GM12878 (cell line): ENCODE results near the gene CFAP61. TPM values are rescaled to one million over a fixed set of nuclear protein-coding genes. Genes with fewer than 3 reads are reported as not detected.

Experiments
- ATAC-seq: fragments of 200-7000 bp; cut with Tn5 transposase; 3 replicates; pipeline ENCODE4 v1.9.1; 2020; ENCODE audit warnings: mild to moderate bottlenecking, moderate library complexity
- BruUV-seq: library from RNA; stranded (reverse); fragments of 400-500 nt; replicated peaks from 2 replicates; lab custom pipeline; 2021; lab: Mats Ljungman, UMichigan
- CTCF ChIA-PET: fragments of 300-600 bp; sonication (Branson Sonifier 250); formaldehyde crosslinking; extraction: SDS; loops from one replicate; lab custom pipeline; 2021; ENCODE audit warnings: inconsistent platforms; lab: Yijun Ruan, JAX
- POLR2A ChIA-PET: fragments of 350-600 bp; formaldehyde crosslinking; extraction: SDS; loops from one replicate; lab custom pipeline; 2021; ENCODE audit warnings: inconsistent platforms; lab: Charles Lee
- RAD21 ChIA-PET: fragments of 300-600 bp; sonication (Branson Sonifier 250); formaldehyde crosslinking; loops from one replicate; lab custom pipeline; 2023; ENCODE audit warnings: antibody characterized with exemption; ENCODE audit not compliant: unreplicated experiment; lab: Charles Lee
- SMC1A ChIA-PET: fragments of 300-600 bp; sonication (Branson Sonifier 250); formaldehyde crosslinking; loops from one replicate; lab custom pipeline; 2023; ENCODE audit not compliant: unreplicated experiment, uncharacterized antibody; lab: Charles Lee
- DNase-seq: peaks from one replicate; pipeline ENCODE4 v3.0.0-alpha.2; 2011; ENCODE audit warnings: low read depth, low spot score
- FAIRE-seq: peaks from 3 replicates; lab custom pipeline; 2011; peaks lifted over from hg19 to GRCh38; lab: Jason Lieb, UNC
- H2AFZ ChIP-seq: 2 replicates; pipeline ENCODE4 v1.6.0; 2011; ENCODE audit warnings: low read depth, low read length, control low read depth; ENCODE audit not compliant: control insufficient read depth
- H3K27ac ChIP-seq: 2 replicates; pipeline ENCODE4 v1.5.1; 2011; ENCODE audit warnings: control low read depth; ENCODE audit not compliant: control insufficient read depth, insufficient read depth
- H3K27me3 ChIP-seq, 2 experiments: replicated peaks in 1 of 2; 2 replicates each; pipeline versions ENCODE4 v1.6.0 to v1.6.1; 2011; ENCODE audit warnings: low read length in 1 of 2; ENCODE audit not compliant: control insufficient read depth in 2 of 2, insufficient read depth in 2 of 2
- H3K36me3 ChIP-seq, 2 experiments: 2 replicates each; pipeline ENCODE4 v1.5.1; 2011; ENCODE audit warnings: low read length in 1 of 2; ENCODE audit not compliant: control insufficient read depth in 2 of 2, insufficient read depth in 2 of 2
- H3K4me1 ChIP-seq: 2 replicates; pipeline ENCODE4 v1.6.1; 2011; ENCODE audit warnings: mild to moderate bottlenecking, low read length, moderate library complexity, mixed read lengths; ENCODE audit not compliant: control insufficient read depth, insufficient read depth
- H3K4me2 ChIP-seq: 2 replicates; pipeline ENCODE4 v1.6.0; 2011; ENCODE audit warnings: control low read depth; ENCODE audit not compliant: control insufficient read depth, insufficient read depth
- H3K4me3 ChIP-seq: fragments of 200-600 bp; sonication (generic); 2 replicates; pipeline ENCODE4 v1.5.1; 2016
- H3K79me2 ChIP-seq: 2 replicates; pipeline ENCODE4 v1.6.0; 2011; ENCODE audit warnings: low read length; ENCODE audit not compliant: control insufficient read depth, insufficient read depth
- H3K9ac ChIP-seq: 2 replicates; pipeline ENCODE4 v1.8.0; 2011; ENCODE audit warnings: low read length, control low read depth, mixed read lengths; ENCODE audit not compliant: control insufficient read depth, insufficient read depth
- H3K9me3 ChIP-seq: replicated peaks from 3 replicates; pipeline ENCODE4 v1.5.1; 2011; ENCODE audit warnings: mild to moderate bottlenecking, low read length; ENCODE audit not compliant: control insufficient read depth, insufficient read depth
- H4K20me1 ChIP-seq: 2 replicates; pipeline ENCODE4 v1.6.0; 2011; ENCODE audit not compliant: control insufficient read depth, insufficient read depth
- FOS ChIP-seq: IDR thresholded peaks from 3 replicates; pipeline ENCODE4 v1.6.1; 2011; ENCODE audit warnings: borderline replicate concordance; ENCODE audit not compliant: insufficient read length; ENCODE audit errors: extremely low read depth
- IKZF1 ChIP-seq: fragments of 450-650 bp; conservative IDR thresholded peaks from 2 replicates; pipeline ENCODE4 v1.6.1; 2017; ENCODE audit warnings: antibody characterized with exemption, mild to moderate bottlenecking
- KAT2A ChIP-seq: conservative IDR thresholded peaks from 2 replicates; pipeline ENCODE4 v1.6.1; 2011; ENCODE audit warnings: low read depth, low read length; ENCODE audit not compliant: control insufficient read depth
- MTA2 ChIP-seq: fragments of 450-650 bp; IDR thresholded peaks from 2 replicates; pipeline ENCODE4 v1.6.1; 2016; ENCODE audit warnings: low read depth, mild to moderate bottlenecking, moderate library complexity
- MYC ChIP-seq: IDR thresholded peaks from 2 replicates; pipeline ENCODE4 v1.6.1; 2011; ENCODE audit warnings: mild to moderate bottlenecking, low read length, moderate library complexity, inconsistent platforms; ENCODE audit not compliant: insufficient read depth, insufficient replicate concordance, insufficient read length, severe bottlenecking
- WGBS: methylation state at CpG from one replicate; pipeline ENCODE4 v1.1.6; 2016; ENCODE audit warnings: low lambda C conversion rate; ENCODE audit not compliant: insufficient replicate concordance, insufficient coverage; ENCODE audit errors: missing lambda C conversion rate; 5-methylcytosine and 5-hydroxymethylcytosine counted together
- in situ Hi-C: fragments of 300-500 bp; cut with MboI; formaldehyde crosslinking; loops from 9 replicates; pipeline ENCODE4 v1.14.3; 2018; ENCODE audit warnings: mixed read lengths
- intact Hi-C: fragments of 100-400 bp; cut with micrococcal nuclease; formaldehyde crosslinking; loops from one replicate; pipeline ENCODE4 v1.14.2; 2022; ENCODE audit not compliant: unreplicated experiment
- polyA plus RNA-seq, 11 experiments: library from polyadenylated mRNA; depleted of rRNA in 4 of 11; unstranded in 6 of 11; stranded (reverse) in 5 of 11; fragments of >200 nt; fragmentation: Nextera tagmentation in 4 of 11; fragmentation: Illumina TruSeq in 1 of 11; extraction: Ambion mirVana in 4 of 11; extraction: Trizol in 1 of 11; gene quantifications; 1 replicate in 1 of 11; 2 replicates in 10 of 11; pipeline versions ENCODE4 v1.2.1 to v1.2.3, GENCODE V29; 2011 to 2016; ENCODE audit warnings: inconsistent platforms in 2 of 11, missing spikeins in 2 of 11, low read depth in 1 of 11
- total RNA-seq, 4 experiments: library from RNA; depleted of rRNA in 3 of 4; stranded (reverse); fragments of >200 nt in 3 of 4; fragmentation: Illumina TruSeq in 1 of 4; extraction: Trizol in 1 of 4; gene quantifications; 2 replicates each; pipeline versions ENCODE4 v1.2.1 to v1.2.3, GENCODE V29; 2013 to 2021
- TF ChIP-seq, protein P1 (sequence below): fragments of 450-650 bp; formaldehyde crosslinking; IDR thresholded peaks from 2 replicates; pipeline ENCODE4 v1.4.0; 2022; ENCODE audit warnings: mild to moderate bottlenecking, moderate library complexity

CFAP61 gene
- total and polyA plus RNA-seq, 10 of the 15 experiments (the other 5 are each of a cell fraction or from before 2014, with no cell fraction given) = 0.11 to 0.41 (median 0.24) TPM; not detected in 7

- BruUV-seq = no TSS peak
- Histone ChIP-seq H3K79me2 (no peaks in the 10 kb centered on the region), H2AFZ (no peak overlapping the region), H3K9me3 (no peaks in the 10 kb centered on the region), H3K36me3 (no peaks in the 10 kb centered on the region), H3K9ac (no peak overlapping the region), H4K20me1 (no peaks in the 10 kb centered on the region), H3K4me3 (no peak overlapping the region), H3K4me2 (no peak overlapping the region), H3K27ac (no peak overlapping the region), H3K4me1 (0 out of 2 replicates have a peak, but pooled peaks cover 5% of the 10 kb centered on the region), H3K27me3 (peaks cover 4 to 8% of the 10 kb centered on the region in 2 experiments; a peak in 3 of 4 replicates)
- RAD21 ChIA-PET = interaction anchor here (0.7 to 2.5 kb wide), 4 partner anchors 10 to 251 kb away, joined by 3 to 7 read pairs (median 4); partner anchors contain the start of genes CFAP61, CRNKL1 and NAA20
- FAIRE-seq = no peak
- 38% methylated on average over 7 of the region's 7 CpGs for WGBS
- CTCF ChIA-PET = interaction anchor here (1.1 to 4.3 kb wide), 5 partner anchors 11 to 221 kb away, joined by 3 to 17 read pairs (median 8); partner anchors contain the start of genes CRNKL1 and NAA20
- DNase-seq = no peak
- SMC1A ChIA-PET = interaction anchor here (0.6 to 1.4 kb wide), 5 partner anchors 10 to 224 kb away, joined by 3 to 4 read pairs (median 3); no protein-coding TSS in a partner anchor
- POLR2A ChIA-PET = no interaction called here
- TF ChIP-seq MTA2 (no peak), IKZF1 (peak; percentile 40; the same call in 1 of the 2 replicates), KAT2A (no peak)
- intact Hi-C loops (no loop called here), in situ Hi-C loops (loop anchor here (5.0 to 25.0 kb wide), 3 partner anchors 48 to 1493 kb away; partner anchors contain the start of genes DTD1 and SEC23B)
- ATAC-seq = no peak
These were observed 47.0 kb upstream of the CFAP61 start for GRCh38 chr20:20005342-20005741.

DNA sequence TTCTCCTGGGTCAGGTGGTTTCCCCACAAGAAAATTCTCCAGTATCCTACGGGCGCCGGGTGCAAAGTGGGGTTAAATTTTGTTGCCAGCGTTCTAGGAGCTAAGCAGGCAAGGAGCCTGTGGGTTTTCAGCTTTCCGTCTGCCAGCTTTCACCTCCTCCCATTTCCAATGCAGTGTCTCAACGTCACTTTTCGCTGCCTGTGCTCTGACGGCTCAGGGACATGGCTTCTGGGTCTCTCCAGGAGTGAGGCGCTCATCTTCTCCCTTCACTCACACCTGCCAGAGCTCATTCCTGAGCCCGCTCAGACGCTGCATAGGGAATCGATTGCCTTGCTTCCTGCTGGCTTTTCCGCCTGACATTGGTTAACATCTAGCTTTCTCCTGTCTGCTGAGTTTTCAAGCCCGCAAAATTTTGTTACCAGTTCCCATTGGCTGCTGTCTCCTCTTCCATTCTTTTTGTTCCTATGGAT, 42.5 kb upstream of the CFAP61 start:
- no peaks in the 10 kb centered on the region for H3K36me3 ChIP-seq
- POLR2A ChIA-PET = no interaction called here
- SMC1A ChIA-PET = interaction anchor here (1.0 kb wide), 1 partner anchor 224 kb away, joined by 5 read pairs; no protein-coding TSS in a partner anchor
- no peaks in the 10 kb centered on the region for H4K20me1 ChIP-seq
- ATAC-seq = no peak
- no peak overlapping the region for H2AFZ ChIP-seq
- in situ Hi-C loops (loop anchor here (5.0 to 25.0 kb wide), 3 partner anchors 53 to 1498 kb away; partner anchors contain the start of genes DTD1 and SEC23B), intact Hi-C loops (no loop called here)
- peaks cover 0 to 2% of the 10 kb centered on the region in 2 experiments; a peak in 2 of 4 replicates for H3K27me3 ChIP-seq
- CTCF ChIA-PET = interaction anchor here (1.0 to 2.1 kb wide), 2 partner anchors 107 to 182 kb away, joined by 3 to 6 read pairs; no protein-coding TSS in a partner anchor
- H3K79me2 ChIP-seq = no peaks in the 10 kb centered on the region
- no peak overlapping the region for H3K27ac ChIP-seq
- RAD21 ChIA-PET = no interaction called here
- H3K4me1 ChIP-seq = no peaks in the 10 kb centered on the region
- no peak for DNase-seq
- TF ChIP-seq MYC (no peak), FOS (no peak)
- TF ChIP-seq, protein P1, sequence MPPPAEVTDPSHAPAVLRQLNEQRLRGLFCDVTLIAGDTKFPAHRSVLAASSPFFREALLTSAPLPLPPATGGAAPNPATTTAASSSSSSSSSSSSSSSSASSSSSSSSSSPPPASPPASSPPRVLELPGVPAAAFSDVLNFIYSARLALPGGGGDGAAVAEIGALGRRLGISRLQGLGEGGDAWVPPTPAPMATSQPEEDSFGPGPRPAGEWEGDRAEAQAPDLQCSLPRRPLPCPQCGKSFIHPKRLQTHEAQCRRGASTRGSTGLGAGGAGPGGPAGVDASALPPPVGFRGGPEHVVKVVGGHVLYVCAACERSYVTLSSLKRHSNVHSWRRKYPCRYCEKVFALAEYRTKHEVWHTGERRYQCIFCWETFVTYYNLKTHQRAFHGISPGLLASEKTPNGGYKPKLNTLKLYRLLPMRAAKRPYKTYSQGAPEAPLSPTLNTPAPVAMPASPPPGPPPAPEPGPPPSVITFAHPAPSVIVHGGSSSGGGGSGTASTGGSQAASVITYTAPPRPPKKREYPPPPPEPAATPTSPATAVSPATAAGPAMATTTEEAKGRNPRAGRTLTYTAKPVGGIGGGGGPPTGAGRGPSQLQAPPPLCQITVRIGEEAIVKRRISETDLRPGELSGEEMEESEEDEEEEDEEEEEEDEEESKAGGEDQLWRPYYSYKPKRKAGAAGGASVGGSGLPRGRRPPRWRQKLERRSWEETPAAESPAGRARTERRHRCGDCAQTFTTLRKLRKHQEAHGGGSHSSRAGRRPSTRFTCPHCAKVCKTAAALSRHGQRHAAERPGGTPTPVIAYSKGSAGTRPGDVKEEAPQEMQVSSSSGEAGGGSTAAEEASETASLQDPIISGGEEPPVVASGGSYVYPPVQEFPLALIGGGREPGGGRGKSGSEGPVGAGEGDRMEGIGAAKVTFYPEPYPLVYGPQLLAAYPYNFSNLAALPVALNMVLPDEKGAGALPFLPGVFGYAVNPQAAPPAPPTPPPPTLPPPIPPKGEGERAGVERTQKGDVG (CRISPR knock-in tag) = no peak
- H3K9ac ChIP-seq = no peak overlapping the region
- no peak overlapping the region for H3K4me3 ChIP-seq
- no peak for FAIRE-seq
- no peaks in the 10 kb centered on the region for H3K9me3 ChIP-seq
- WGBS = 64% methylated on average over 14 of the region's 14 CpGs
- H3K4me2 ChIP-seq = no peak overlapping the region
- no TSS peak for BruUV-seq
